Loucy (cell line): ENCODE measurements around the gene SSC4D.

Experiments
- CTCF ChIP-seq: fragments of 200-600 bp; sonication (generic); conservative IDR thresholded peaks from 2 replicates; pipeline ENCODE4 v1.5.1; 2014; ENCODE audit warnings: mild to moderate bottlenecking, antibody characterized with exemption, low read length
- EZH2phosphoT487 ChIP-seq: fragments of 200-600 bp; IDR thresholded peaks from 2 replicates; pipeline ENCODE4 v1.6.1; 2018; ENCODE audit warnings: antibody characterized with exemption, mild to moderate bottlenecking, moderate library complexity, borderline replicate concordance

- no peak for TF ChIP-seq CTCF
- no peak for TF ChIP-seq EZH2phosphoT487
Measured at GRCh38 chr7:76340617-76341131, 68.8 kb downstream of the SSC4D start.
